SKM-1 treated with dmso at 0.1 percent for 144 hours (cell line): Measurements from ENCODE around the gene MDN1.
A peak's percentile ranks its signal among the peaks of the same experiment; 100 is the strongest.
"Not testable (repeated sequence)": the region's sequence is repeated elsewhere in the genome, so short reads cannot be mapped to it uniquely, and the experiment has no call there.

Source experiments
- DNase-seq: peaks from one replicate; lab custom pipeline; 2025; ENCODE audit not compliant: unreplicated experiment; lab: John Stamatoyannopoulos, UW

Gene MDN1

GRCh38 chr6:89660981-89661380 is 158.6 kb downstream of the MDN1 start:
- DNase-seq = no peak

GRCh38 chr6:89657445-89658158 is 162.0 kb downstream of the MDN1 start:
- DNase-seq = no peak

GRCh38 chr6:89655122-89655521 is 164.5 kb downstream of the MDN1 start:
- no peak for DNase-seq

GRCh38 chr6:89650579-89650978 is 169.0 kb downstream of the MDN1 start:
- no peak for DNase-seq

- no peak for DNase-seq
Measured at GRCh38 chr6:89649682-89650081, 169.9 kb downstream of the MDN1 start.

GRCh38 chr6:89644864-89645263 is 174.7 kb downstream of the MDN1 start:
- no peak for DNase-seq

GRCh38 chr6:89643406-89643805 is 176.2 kb downstream of the MDN1 start:
- no peak for DNase-seq

- DNase-seq = no peak
Measured at GRCh38 chr6:89642956-89643355, 176.6 kb downstream of the MDN1 start.

GRCh38 chr6:89641581-89641980 is 178.0 kb downstream of the MDN1 start:
- not testable (repeated sequence) for DNase-seq

GRCh38 chr6:89640804-89641203 is 178.8 kb downstream of the MDN1 start:
- DNase-seq = no peak

- DNase-seq = peak; percentile 83
Measured at GRCh38 chr6:89638320-89639195, 181.0 kb downstream of the MDN1 start, which contains the start of gene LYRM2. Gene LYRM2 (minus strand): TSS chr6:89638747. CDS start chr6:89638716, 31 bp downstream.

- DNase-seq = no peak
Measured at GRCh38 chr6:89637960-89638319, 181.7 kb downstream of the MDN1 start.

- not testable (repeated sequence) for DNase-seq
Measured at GRCh38 chr6:89636412-89636811, 183.2 kb downstream of the MDN1 start.

GRCh38 chr6:89630488-89630887 is 189.1 kb downstream of the MDN1 start:
- DNase-seq = no peak

GRCh38 chr6:89623749-89624148 is 195.8 kb downstream of the MDN1 start:
- DNase-seq = no peak

GRCh38 chr6:89619567-89619966 is 200.0 kb downstream of the MDN1 start:
- no peak for DNase-seq

GRCh38 chr6:89618026-89618425 is 201.6 kb downstream of the MDN1 start:
- DNase-seq = no peak

- no peak for DNase-seq
Measured at GRCh38 chr6:89616531-89616930, 203.1 kb downstream of the MDN1 start.

GRCh38 chr6:89615882-89616281 is 203.7 kb downstream of the MDN1 start:
- no peak for DNase-seq

- no peak for DNase-seq
Measured at GRCh38 chr6:89613790-89614189, 205.8 kb downstream of the MDN1 start.

GRCh38 chr6:89612121-89612520 is 207.5 kb downstream of the MDN1 start:
- DNase-seq = no peak

GRCh38 chr6:89611666-89612065 is 207.9 kb downstream of the MDN1 start:
- no peak for DNase-seq
